ENCODE measurements around the gene PTPN11.
"Not testable (repeated sequence)": the region's sequence is repeated elsewhere in the genome, so short reads cannot be mapped to it uniquely, and the experiment has no call there.

GRCh38 chr12:112440653-112441052 is 21.9 kb downstream of the PTPN11 start:
- TF ChIP-seq HOMEZ (CRISPR knock-in tag; IDR thresholded peaks at IDR 0.05; ENCODE audit: low read depth); ZSCAN25 (CRISPR knock-in tag; IDR thresholded peaks at IDR 0.05); HBP1 (CRISPR knock-in tag; IDR thresholded peaks at IDR 0.05; ENCODE audit: low read depth); MAZ (IDR thresholded peaks at IDR 0.05; ENCODE audit: borderline replicate concordance, low read depth, low read length); MAZ (CRISPR knock-in tag; IDR thresholded peaks at IDR 0.05; ENCODE audit: low read depth); SMAD3 (CRISPR knock-in tag; IDR thresholded peaks at IDR 0.05); ATF4 (CRISPR knock-in tag; IDR thresholded peaks at IDR 0.05); TCF7 (IDR thresholded peaks at IDR 0.05; ENCODE audit: low read depth); SMAD1 (CRISPR knock-in tag; IDR thresholded peaks at IDR 0.05; ENCODE audit: borderline replicate concordance, low read depth): not testable (repeated sequence)
- TF ChIP-seq, protein P1, sequence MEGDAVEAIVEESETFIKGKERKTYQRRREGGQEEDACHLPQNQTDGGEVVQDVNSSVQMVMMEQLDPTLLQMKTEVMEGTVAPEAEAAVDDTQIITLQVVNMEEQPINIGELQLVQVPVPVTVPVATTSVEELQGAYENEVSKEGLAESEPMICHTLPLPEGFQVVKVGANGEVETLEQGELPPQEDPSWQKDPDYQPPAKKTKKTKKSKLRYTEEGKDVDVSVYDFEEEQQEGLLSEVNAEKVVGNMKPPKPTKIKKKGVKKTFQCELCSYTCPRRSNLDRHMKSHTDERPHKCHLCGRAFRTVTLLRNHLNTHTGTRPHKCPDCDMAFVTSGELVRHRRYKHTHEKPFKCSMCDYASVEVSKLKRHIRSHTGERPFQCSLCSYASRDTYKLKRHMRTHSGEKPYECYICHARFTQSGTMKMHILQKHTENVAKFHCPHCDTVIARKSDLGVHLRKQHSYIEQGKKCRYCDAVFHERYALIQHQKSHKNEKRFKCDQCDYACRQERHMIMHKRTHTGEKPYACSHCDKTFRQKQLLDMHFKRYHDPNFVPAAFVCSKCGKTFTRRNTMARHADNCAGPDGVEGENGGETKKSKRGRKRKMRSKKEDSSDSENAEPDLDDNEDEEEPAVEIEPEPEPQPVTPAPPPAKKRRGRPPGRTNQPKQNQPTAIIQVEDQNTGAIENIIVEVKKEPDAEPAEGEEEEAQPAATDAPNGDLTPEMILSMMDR (CRISPR knock-in tag; IDR thresholded peaks at IDR 0.05) = not testable (repeated sequence)
- TF ChIP-seq, protein P2, sequence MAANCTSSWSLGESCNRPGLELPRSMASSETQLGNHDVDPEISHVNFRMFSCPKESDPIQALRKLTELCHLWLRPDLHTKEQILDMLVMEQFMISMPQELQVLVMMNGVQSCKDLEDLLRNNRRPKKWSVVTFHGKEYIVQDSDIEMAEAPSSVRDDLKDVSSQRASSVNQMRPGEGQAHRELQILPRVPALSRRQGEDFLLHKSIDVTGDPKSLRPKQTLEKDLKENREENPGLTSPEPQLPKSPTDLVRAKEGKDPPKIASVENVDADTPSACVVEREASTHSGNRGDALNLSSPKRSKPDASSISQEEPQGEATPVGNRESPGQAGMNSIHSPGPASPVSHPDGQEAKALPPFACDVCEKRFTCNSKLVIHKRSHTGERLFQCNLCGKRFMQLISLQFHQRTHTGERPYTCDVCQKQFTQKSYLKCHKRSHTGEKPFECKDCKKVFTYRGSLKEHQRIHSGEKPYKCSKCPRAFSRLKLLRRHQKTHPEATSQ (CRISPR knock-in tag; IDR thresholded peaks at IDR 0.05; ENCODE audit: borderline replicate concordance) = not testable (repeated sequence)
